Measurements from ENCODE around the gene IL6R.

- no peak for TF ChIP-seq CTCF (IDR thresholded peaks at IDR 0.05)
- TF ChIP-seq POLR2A (IDR thresholded peaks at IDR 0.05): no peak
- no peak for TF ChIP-seq EP300 (IDR thresholded peaks at IDR 0.05)
- no peak for TF ChIP-seq POLR2AphosphoS5 (IDR thresholded peaks at IDR 0.05)
Measured at GRCh38 chr1:154430903-154431302, 25.8 kb downstream of the IL6R start.

Measured in suprapubic skin (tissue), 4 donors.